HG03175 (cell line): ENCODE measurements around the gene LAMA1.
"Not testable (repeated sequence)": the region's sequence is repeated elsewhere in the genome, so short reads cannot be mapped to it uniquely, and the experiment has no call there.

ENCODE experiments used
- ATAC-seq: cut with Tn5 transposase; IDR thresholded peaks from one replicate; pipeline ENCODE4 v1.9.1; 2021; ENCODE audit warnings: mild to moderate bottlenecking, moderate library complexity; ENCODE audit not compliant: unreplicated experiment

LAMA1 gene, protein sequence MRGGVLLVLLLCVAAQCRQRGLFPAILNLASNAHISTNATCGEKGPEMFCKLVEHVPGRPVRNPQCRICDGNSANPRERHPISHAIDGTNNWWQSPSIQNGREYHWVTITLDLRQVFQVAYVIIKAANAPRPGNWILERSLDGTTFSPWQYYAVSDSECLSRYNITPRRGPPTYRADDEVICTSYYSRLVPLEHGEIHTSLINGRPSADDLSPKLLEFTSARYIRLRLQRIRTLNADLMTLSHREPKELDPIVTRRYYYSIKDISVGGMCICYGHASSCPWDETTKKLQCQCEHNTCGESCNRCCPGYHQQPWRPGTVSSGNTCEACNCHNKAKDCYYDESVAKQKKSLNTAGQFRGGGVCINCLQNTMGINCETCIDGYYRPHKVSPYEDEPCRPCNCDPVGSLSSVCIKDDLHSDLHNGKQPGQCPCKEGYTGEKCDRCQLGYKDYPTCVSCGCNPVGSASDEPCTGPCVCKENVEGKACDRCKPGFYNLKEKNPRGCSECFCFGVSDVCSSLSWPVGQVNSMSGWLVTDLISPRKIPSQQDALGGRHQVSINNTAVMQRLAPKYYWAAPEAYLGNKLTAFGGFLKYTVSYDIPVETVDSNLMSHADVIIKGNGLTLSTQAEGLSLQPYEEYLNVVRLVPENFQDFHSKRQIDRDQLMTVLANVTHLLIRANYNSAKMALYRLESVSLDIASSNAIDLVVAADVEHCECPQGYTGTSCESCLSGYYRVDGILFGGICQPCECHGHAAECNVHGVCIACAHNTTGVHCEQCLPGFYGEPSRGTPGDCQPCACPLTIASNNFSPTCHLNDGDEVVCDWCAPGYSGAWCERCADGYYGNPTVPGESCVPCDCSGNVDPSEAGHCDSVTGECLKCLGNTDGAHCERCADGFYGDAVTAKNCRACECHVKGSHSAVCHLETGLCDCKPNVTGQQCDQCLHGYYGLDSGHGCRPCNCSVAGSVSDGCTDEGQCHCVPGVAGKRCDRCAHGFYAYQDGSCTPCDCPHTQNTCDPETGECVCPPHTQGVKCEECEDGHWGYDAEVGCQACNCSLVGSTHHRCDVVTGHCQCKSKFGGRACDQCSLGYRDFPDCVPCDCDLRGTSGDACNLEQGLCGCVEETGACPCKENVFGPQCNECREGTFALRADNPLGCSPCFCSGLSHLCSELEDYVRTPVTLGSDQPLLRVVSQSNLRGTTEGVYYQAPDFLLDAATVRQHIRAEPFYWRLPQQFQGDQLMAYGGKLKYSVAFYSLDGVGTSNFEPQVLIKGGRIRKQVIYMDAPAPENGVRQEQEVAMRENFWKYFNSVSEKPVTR (N-terminal part only)

DNA sequence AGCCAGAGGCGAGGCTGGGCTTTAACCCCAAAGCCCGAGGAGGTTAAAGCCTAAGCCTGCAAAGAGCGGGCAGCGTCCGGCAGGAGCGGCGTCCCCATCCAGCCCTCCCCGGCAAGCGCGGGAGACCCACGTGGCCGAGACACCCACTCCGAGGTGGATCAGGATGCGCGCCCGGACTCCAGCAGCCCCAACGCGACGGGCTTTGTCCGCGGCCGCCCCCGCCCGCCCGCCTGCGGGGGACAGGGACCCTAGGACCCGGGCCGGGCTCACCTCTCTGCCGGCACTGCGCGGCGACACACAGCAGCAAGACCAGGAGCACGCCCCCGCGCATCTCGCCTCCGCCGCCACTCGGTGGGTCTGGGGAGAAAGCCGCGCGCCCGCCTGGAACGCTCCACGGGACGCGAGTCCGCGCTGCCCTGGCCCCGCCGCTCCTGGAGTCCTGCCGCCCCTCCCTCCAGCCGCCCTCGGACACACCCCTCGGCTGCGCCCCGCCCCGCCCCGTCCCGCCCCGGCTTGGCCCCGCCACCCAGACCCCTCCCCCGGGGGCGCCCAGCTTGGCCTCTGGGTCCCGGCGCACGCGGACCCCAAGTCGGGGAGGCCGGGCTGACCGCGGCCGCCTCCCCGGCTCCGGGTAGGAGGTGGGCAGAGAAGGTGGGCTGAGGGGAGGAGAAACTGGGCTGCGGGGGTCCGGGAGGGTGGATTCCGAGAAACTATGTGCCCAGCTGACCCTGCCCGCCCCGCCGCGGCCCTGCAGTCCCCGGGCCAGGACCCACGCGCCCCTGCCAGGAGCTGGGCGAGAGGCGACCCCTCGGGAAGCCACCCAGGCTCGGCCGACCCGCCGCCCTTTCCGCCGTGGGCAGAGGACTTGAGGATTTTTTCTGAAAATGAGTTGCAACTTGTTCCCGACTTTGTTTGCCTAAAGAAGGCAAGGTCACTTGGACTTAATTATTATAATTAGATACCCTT, at the start of gene LAMA1:
TSS of gene LAMA1 (minus strand) at position 408 of the 966 bp plus-strand sequence. CDS start at position 331, 77 bp downstream.
- ATAC-seq = no peak

DNA sequence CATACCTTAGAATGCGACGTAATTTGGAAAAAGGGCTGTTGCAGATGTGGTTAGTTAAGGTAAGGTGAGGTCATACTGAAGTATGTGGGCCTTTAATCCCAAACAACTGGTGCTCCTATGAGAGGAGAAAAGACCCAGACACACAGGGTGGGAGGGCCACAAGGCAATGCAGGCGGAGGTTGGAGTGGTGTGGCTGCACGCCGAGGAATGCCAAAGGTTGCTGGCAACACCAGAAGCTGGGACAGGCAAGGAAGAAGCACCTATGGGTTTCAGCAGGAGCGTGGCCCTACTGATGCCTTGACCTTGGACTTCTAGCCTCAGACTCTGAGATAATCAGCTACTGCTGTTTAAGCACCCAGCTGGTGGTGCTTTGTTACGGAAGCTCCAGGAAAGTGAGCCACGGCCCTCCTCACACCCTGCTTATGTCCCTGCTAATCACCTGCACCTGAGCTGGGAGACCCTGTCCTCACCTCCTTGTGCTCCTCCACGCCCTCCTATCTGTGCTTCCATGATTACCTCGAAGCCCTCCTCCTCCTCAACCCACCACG, 48.3 kb upstream of the LAMA1 start:
- ATAC-seq = no peak

DNA sequence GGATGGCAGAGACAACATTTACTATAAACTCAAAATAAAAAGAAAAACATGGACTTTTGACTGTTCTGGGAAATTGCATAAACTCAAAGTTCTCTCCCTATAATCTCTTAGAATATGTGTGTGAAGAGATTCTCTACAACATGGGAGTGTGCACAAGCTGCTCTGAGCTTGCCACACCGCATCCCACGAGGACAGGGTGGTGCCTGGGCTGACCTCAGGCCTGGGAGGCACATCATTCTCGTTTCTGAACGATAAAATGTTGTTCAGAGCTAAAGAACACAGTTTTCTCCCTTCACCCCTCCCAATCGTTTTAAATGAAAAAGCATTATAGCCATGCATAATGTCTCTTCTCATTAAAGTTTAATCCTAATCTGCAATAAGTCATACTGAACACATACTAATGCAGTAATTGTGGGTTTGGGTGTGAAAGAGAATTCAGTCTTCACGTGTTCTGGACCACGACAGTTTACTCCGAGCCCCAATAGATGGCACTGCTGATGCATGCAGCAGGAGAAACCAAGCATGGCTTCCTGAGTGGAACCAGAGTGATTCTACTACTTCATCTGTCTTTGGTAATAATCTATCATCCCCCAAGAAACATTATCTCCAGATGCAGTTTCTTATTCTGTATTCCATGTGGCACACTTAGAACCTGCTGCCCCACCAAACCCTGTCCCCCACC, 46.9 kb upstream of the LAMA1 start:
- no peak for ATAC-seq

DNA sequence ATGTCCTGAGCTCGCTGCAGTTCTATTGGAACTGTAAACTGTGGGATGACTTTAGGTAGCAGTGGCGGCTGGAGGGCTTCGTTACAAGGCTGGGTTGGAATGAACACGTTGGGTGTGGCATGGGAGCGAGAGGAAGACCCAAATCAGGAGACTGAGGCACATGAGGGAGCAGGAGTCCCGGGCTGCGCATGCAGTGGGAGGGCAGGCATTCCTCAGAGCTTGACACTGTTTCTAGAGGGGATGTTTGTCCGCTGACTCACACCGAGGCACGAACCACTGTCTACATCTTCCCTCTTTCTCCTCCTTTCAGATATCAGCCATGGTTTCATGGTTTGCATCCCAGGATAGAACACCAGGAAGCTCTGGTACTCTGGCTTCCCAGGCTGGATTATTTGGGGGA, 40.6 kb upstream of the LAMA1 start:
- no peak for ATAC-seq

DNA sequence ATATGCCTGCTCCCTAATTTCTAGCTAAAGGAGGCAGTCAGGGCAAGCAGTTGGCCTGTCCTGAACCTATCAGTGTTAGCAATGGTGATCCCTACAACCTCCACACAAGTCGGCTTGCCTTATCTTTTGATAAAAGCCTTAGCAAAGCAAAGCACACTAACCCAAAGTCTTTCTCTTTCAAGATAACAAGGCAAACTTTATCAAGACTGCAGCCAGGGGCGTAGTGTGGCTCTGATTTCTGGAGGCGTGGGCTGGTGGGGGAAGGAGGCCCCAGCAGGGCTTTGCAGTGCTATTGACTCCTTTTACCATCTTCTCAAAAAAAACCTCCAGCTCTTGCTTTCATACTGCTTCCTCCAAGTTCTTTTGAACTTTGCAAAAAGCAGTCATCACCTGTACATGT, 40.2 kb upstream of the LAMA1 start:
- no peak for ATAC-seq

DNA sequence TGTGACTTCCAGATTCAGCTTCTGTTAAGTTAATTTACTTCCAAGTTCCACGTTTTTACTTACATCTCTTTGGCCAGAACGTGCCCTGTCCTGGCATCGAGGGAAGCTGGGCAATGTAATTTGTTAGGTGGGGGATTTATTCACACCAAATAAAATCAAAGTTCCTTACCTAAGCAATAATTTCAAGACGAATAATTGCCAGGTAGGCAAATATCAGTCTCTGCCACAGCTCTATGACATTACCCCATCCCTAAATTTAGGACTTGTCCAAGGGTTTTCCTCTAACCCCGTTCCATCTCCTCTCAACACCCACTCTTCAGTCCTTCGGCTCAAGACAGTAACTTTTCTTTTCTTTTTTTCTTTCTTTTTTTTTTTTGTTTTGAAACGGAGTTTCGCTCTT, 38.3 kb upstream of the LAMA1 start:
- ATAC-seq = no peak

DNA sequence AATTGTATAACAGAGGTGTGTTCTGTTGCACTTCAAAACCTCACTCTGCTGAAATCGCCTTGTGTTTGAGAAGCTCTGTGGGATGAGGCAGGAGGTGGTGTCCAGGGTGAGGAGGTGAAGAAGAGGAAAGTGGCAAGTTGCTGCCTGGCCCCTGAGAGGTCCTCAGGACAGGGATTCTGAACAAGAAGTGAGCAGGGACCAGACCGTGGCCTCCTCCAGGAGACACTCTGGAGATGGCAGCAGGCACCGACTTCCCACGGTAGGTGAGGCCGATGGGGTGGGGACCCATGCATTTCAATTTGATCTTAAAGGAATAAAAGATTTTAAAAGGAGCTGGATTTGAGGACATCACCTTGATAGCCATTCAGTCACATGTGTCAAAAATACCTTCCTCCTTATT, 37.5 kb upstream of the LAMA1 start:
- no peak for ATAC-seq

DNA sequence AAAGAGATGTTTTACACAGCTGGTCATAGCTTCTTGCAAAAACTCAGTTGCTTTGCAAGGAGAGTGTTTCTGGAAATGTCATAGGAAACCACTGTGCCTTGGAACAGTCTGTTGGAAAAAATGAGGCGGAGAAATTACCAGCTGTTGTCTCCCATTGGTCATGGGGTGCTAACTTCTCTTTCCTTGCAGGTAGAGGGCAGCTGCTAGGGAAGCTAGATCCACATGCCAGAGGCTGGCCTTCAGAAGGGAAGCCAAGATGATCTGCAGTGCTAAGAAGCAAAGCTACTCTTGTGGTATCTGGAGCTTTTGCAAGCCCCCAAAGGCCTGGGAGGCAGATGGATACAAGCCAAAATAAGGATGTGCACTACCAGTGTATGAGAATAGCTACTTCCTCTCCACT, 34.8 kb upstream of the LAMA1 start:
- no peak for ATAC-seq

DNA sequence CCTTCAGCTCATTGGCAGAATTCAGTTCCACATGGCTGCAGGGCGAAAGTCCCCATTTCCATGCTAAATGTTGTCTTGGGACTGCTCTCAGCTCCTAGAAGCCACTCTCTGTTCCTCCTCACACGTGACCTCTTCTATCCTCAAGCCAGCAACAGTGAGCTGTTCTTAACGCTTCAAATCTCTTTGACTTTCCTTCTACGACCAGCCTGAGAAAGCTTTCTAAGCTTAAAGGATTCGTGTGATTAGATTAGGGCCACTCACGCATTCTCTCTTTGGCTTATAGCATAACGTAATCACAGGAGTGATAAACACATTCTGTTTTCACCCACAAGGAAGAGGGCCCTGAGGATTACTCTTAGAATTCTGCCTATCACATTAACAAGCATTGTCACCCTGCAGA, 29.8 kb upstream of the LAMA1 start:
- no peak for ATAC-seq

DNA sequence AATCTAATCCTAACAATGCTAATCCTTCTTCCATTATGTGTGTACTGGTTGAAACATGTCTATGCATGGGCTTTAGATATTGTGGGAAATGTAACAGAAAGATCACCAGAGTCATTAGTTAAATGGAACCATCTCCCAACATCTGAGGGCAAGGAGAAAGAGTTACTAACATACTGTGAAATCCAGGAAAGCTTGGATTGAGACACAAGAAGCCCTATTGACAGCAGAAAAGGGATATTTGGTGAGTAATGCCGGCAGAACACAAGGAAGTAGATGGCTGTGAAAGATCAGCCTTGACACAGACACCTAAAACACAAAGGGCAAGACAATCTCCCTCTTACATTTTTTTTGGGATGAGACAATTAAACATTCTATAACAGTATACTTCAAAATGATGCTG, 28.5 kb upstream of the LAMA1 start:
- no peak for ATAC-seq

DNA sequence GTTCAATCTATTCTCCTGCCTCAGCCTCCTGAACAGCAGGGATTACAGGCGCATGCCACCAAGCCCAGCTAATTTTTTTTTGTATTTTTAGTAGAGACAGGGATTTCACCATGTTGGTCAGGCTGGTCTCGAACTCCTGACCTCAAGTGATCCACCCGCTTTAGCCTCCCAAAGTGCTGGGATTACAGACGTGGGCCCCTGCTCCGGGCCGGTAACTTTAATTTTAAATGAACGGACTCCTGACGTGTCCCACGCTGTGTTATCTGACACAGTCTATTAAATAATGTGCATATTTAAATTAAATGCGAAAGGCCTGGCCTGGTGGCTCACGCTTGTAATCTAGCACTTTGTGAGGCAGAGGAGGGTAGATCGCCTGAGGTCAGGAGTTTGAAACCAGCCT, 27.3 kb upstream of the LAMA1 start:
- not testable (repeated sequence) for ATAC-seq

DNA sequence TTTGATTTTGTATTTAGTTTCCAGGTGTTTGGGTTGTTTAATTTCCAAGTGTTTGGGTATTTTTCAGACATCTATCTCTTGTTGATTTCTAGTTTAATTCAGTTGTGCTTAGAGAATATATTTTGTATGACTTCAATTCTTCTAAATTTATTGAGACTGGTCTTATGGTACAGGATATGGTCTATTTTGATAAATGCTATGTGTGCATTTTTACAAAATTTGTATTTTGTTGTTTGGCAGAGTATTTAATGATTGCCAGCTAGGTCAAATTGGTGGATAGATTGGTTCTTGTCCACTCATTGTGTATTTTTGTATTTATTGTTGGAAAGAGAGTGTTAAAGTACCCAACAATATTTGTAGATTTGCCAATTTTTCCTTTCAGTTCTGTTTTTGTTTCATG, 23.7 kb upstream of the LAMA1 start:
- ATAC-seq = no peak

DNA sequence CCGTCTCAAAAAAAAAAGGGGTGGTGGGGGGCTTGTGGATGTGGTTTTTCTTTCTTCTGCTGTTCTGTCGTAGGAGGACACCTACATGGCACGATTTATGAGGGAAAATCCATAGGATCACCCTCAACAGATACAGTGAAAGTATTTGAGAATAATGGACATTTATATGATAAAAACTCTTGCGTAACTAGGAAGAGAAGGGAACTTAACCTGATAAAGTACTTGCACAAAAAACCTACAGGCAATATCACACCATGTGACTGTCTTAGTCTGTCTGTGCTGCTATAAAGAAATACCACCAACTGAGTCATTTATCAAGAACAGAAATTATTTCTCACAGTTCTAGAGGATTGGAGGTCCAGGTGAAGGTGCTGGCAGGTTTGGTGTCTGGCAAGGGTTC, 21.8 kb upstream of the LAMA1 start:
- no peak for ATAC-seq

DNA sequence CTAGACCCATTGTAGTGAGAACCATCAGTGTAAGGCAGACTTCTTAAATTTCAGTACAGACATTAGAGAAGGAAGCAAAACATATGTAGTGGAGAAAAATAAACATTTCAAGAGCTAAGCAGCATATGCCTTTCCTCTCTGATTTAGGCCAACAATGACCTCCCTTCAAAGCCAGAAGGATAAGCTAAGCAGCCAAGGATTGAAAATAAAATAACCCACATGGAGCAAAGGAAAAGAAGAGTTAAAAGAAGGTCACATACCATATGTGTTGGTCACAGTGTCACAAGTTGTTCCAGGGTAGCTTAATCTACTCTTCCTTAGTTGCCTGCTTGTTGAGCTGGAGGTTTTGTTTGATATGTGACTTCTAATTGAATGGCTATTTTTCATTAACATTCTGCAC, 15.6 kb upstream of the LAMA1 start:
- ATAC-seq = no peak

DNA sequence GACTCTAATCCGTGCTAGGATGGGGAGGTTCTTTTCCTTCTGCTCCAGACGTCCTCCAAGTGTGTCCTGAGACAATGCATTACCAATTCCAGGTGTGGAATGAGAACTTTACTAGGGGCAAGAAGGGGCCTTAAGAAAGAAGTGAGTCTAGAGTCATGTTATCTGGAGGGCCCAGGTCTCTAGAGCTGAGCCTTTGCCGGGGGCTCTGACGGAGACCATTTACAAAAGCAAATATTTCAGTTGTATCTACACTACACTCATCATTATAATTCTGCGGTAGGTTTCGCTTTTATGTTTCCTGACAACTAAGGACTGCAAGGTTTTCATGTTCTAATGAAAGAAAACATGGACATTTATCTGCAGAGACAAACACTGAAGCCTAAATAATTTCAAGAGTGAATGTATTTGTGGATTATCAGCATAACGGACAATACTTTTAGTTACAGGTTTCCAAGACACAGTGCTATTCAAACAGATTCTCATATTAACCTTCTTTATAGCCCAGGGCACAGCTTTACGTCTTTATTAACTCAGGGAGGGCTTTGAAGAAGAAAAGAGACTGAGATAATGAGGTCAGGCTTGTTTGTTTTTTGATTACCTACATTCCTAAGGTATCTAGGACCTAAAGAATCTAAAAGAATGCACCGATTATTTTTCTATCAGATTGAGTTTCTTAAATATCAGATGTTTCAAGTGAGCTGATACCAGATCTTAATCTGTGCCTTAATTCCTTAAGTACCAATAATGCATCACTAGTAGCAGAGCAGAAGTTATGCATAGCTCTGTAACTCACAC, 15.0 kb upstream of the LAMA1 start:
- no peak for ATAC-seq

DNA sequence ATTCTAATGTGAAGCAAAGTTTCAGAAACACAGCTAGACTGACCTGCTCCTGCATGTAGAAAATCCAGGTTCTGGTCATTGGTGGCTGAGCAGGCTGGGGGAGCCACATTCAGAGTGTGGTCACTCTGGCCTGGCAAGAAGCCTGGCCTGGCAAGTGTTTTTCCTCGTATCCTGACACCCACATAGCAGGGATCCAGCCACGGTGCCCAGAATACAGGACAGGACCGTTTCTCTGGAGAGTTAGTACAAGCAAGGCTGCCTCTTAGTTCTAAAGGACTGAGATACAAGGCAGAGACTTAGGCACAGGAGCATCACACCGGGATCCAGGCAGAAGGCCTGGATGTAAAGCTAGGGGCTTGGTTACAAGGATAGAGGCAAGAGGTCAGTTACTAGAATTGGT, 4.8 kb upstream of the LAMA1 start:
- no peak for ATAC-seq

DNA sequence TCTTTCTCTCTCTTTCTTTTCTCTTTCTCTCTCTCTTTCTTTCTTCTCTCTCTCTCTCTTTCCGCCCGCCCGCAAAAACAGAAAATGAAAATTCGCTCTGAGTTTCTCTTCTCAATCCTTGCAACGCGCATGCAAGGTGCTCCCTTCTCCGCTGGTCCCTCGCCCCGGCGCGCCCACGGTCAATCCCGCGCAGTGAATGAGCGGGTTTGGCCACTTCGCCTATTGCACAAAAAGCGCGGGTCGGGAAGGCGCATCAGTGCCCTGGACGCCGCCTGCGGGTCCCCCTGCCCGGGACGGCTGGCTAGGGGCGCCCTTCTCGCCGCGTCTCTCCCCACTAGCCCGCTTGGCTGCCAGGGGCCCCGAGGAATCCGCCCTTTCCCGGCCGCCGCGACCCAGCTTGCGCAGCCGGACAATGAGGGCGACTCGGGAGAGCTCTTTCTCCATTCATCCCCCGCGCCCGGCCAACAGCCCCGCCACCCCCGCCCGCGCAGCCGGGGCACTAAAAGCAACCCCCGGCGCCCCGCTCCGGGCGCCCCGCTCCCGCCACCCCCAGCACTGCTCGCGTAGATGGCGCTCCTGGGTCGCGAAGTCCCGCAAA, 706 bp downstream of the LAMA1 start:
- ATAC-seq = no peak
